Activated naive CD8-positive, alpha-beta T cell treated with anti-CD3 and anti-CD28 coated beads, Interleukin-2, amount 10 ng/mL, durations not matched to agents 7 days and 5 days (primary cell): ENCODE data around the gene CBX5. TPM values are rescaled to one million over a fixed set of nuclear protein-coding genes. Genes with fewer than 3 reads are reported as not detected.

ENCODE experiments used
- ATAC-seq: fragments of 150-1000 bp; cut with Tn5 transposase; one replicate; pipeline ENCODE4 v1.10.0; 2021; ENCODE audit warnings: low read depth, moderate library complexity
- POLR2A ChIA-PET: fragments of 350-600 bp; sonication (Branson Sonifier 250); formaldehyde crosslinking; loops from one replicate; lab custom pipeline; 2021; ENCODE audit warnings: antibody characterized with exemption; lab: Charles Lee
- DNase-seq: peaks from one replicate; pipeline ENCODE4 v3.0.0; 2021
- H3K27ac Mint-ChIP-seq: one replicate; pipeline ENCODE4 v1.8.0; 2022; ENCODE audit warnings: mild to moderate bottlenecking, mixed read lengths
- H3K27me3 Mint-ChIP-seq: one replicate; pipeline ENCODE4 v1.8.0; 2022; ENCODE audit warnings: mild to moderate bottlenecking, moderate library complexity, mixed read lengths
- H3K36me3 Mint-ChIP-seq: one replicate; pipeline ENCODE4 v1.8.0; 2021; ENCODE audit warnings: mild to moderate bottlenecking, mixed read lengths
- H3K4me1 Mint-ChIP-seq: one replicate; pipeline ENCODE4 v1.8.0; 2021; ENCODE audit warnings: mixed read lengths
- H3K4me3 Mint-ChIP-seq: one replicate; pipeline ENCODE4 v1.8.0; 2022; ENCODE audit warnings: mild to moderate bottlenecking, moderate library complexity, mixed read lengths
- H3K9me3 Mint-ChIP-seq: one replicate; pipeline ENCODE4 v1.8.0; 2021; ENCODE audit warnings: mixed read lengths
- total RNA-seq, 2 experiments: library from RNA; stranded (reverse); gene quantifications; one replicate each; pipeline ENCODE4 v1.2.3, GENCODE V29; 2021

Gene CBX5
- total RNA-seq, 2 experiments from 2014 or later, result 113 TPM

DNA sequence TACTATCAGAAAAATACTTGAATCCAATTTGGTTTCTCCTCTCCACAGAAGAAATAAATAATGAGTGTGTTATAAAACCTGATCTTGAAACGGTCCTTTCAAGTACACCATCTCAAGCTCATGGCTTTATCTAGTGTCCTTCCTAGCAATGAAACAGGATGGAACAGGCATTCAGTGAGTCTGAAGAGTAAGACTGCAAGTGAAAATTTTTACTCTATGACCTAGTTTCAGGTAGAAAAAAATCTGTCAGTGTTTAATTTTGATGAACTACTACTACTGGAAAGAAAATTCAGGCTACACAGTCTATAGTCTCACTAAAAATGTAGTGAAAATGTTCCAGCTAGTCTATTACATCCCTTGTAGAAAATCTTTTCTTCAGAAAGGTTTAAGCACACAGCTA lies 7.7 kb downstream of the CBX5 start:
- Mint-ChIP-seq H3K27me3 (no peaks in the 10 kb centered on the region), H3K9me3 (no peaks in the 10 kb centered on the region), H3K4me1 (peaks cover 17% of the 10 kb centered on the region), H3K27ac (no peak overlapping the region), H3K4me3 (no peak overlapping the region), H3K36me3 (peaks cover 34% of the 10 kb centered on the region)
- ATAC-seq (no peak), DNase-seq (no peak)
- POLR2A ChIA-PET, result interaction anchor here (0.6 kb wide), 1 partner anchor 19 kb away, joined by 3 read pairs; no protein-coding TSS in a partner anchor

DNA sequence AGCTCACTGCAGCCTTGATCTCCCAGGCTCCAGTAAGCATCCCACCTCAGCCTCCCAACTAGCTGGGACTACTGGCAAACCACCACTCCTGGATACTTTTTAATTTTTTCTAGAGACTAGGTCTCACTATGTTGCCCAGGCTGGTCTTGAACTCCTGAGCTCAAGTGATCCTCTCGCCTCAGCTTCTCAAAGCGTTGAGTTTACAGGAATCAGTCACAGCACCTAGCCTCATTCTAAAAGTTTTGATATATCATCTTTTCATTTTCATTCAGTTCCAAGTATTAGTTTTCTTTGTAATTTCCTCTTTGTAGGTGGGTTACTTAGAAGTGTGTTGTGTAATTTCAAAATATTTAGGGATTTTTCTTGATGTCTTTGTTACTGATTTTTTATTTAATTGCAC lies 9.6 kb downstream of the CBX5 start:
- POLR2A ChIA-PET, result no interaction called here
- Mint-ChIP-seq H3K4me1 (peaks cover 12% of the 10 kb centered on the region), H3K27ac (no peak overlapping the region), H3K36me3 (peaks cover 29% of the 10 kb centered on the region), H3K9me3 (no peaks in the 10 kb centered on the region), H3K4me3 (no peak overlapping the region), H3K27me3 (no peaks in the 10 kb centered on the region)
- DNase-seq (no peak), ATAC-seq (no peak)

DNA sequence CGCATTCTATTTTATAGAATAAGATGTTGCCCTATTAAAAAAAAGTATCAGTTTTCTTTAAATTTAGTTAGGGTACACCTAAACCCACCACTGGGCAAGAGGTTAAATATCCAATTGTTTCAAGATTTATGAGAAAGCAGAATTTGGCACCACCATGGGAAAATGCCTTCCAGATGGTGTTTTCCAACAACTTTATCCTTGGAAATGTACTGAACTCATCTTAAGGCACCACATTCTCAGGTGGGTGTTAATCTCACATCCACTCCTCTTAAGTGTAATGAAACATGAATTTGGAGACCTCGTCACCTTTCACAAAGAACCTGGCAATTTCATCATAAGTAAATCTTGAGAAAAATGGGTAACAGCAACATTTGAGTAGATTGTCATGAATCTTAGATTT lies 13.1 kb downstream of the CBX5 start:
- no peak for DNase-seq
- Mint-ChIP-seq H3K36me3 (peaks cover 14% of the 10 kb centered on the region), H3K4me3 (no peak overlapping the region), H3K4me1 (peaks cover 7% of the 10 kb centered on the region), H3K9me3 (no peaks in the 10 kb centered on the region), H3K27ac (no peak overlapping the region), H3K27me3 (no peaks in the 10 kb centered on the region)
- ATAC-seq, result no peak
- POLR2A ChIA-PET, result no interaction called here

DNA sequence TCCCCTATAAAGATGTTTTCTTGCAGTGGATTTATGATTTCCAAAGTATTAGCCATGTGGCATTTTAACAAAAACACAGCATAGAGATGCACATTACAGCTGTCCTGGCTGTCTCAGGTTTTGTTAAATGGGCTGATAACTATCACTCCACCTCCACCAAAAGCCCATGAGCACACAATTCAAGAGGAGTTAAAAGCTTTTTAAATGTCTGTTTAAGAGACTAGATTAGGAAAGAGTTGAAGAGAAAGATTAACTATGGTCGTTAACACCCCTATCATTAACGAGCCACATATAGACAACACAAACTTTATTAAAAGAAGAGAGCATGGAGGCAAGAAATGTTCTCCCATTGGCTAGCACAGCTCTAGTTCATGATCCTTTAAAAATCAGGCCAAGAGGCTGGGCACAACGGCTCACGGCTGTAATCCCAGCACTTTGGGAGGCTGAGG lies 14.5 kb downstream of the CBX5 start:
- POLR2A ChIA-PET, result interaction anchor here (1.0 to 1.4 kb wide), 2 partner anchors 14 to 28 kb away, joined by 3 to 4 read pairs; partner anchors contain the start of genes CBX5 and HNRNPA1
- H3K27me3 Mint-ChIP-seq, result no peaks in the 10 kb centered on the region
- H3K9me3 Mint-ChIP-seq, result no peaks in the 10 kb centered on the region
- no peak for DNase-seq
- no peak for ATAC-seq
- H3K4me3 Mint-ChIP-seq, result no peak overlapping the region
- H3K36me3 Mint-ChIP-seq, result peaks cover 12% of the 10 kb centered on the region
- no peak overlapping the region for H3K27ac Mint-ChIP-seq
- peaks cover 10% of the 10 kb centered on the region for H3K4me1 Mint-ChIP-seq

DNA sequence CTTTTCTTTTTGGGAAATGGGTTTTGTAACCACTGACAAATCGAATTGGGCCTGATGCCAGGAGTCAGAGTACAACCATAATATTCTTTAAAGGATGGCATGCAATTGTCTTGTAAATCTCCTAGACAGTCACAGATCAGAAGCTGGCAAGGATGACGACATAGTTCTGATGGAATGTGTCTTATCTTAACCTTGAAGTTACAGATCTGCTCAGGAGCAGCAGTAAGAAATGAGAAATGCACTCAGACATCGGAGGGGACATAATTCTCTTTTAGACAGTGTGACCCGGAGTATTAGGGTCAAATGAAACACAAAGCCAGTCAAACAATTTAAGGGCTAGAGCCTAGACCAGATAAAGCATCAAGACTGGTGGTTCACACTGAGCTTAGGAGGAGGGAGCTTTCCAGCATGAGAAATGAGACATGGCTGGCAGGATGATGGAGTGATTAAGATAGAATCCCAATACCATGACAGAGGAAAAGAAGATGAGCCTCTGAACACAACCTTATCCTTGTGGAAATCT lies 17.5 kb downstream of the CBX5 start:
- POLR2A ChIA-PET, result no interaction called here
- no peaks in the 10 kb centered on the region for H3K27me3 Mint-ChIP-seq
- H3K9me3 Mint-ChIP-seq, result no peaks in the 10 kb centered on the region
- no peak for ATAC-seq
- H3K27ac Mint-ChIP-seq, result no peak overlapping the region
- H3K4me1 Mint-ChIP-seq, result peaks cover 27% of the 10 kb centered on the region
- peaks cover 12% of the 10 kb centered on the region for H3K36me3 Mint-ChIP-seq
- DNase-seq, result no peak
- no peak overlapping the region for H3K4me3 Mint-ChIP-seq

DNA sequence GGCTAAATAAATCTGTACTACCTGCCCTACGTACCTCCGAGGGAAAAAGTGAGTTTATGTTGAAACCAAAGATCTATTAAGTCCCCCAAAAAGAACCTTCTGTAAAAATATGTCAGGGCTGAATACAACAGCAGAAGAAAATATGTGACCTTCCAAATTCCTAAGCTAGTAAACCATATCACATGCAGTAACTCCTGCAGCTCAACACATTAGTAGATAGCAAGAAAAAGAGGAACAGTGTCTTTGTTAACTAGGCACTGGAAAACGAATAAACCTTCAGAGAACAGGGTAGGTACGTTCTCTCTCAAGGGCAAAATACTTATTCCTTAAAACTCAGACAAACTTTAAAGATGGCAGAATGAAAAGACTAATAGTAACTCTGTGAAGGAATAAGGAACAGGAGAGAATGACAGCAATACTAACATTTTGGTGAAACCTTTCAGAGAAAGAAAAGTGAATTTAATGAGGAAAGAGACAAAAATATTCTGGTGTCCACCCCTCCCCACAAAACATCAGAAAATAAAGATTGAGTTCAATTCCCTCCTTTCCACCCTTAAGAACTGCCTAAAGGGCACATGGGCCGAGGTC lies 18.0 kb downstream of the CBX5 start:
- H3K4me1 Mint-ChIP-seq, result peaks cover 27% of the 10 kb centered on the region

DNA sequence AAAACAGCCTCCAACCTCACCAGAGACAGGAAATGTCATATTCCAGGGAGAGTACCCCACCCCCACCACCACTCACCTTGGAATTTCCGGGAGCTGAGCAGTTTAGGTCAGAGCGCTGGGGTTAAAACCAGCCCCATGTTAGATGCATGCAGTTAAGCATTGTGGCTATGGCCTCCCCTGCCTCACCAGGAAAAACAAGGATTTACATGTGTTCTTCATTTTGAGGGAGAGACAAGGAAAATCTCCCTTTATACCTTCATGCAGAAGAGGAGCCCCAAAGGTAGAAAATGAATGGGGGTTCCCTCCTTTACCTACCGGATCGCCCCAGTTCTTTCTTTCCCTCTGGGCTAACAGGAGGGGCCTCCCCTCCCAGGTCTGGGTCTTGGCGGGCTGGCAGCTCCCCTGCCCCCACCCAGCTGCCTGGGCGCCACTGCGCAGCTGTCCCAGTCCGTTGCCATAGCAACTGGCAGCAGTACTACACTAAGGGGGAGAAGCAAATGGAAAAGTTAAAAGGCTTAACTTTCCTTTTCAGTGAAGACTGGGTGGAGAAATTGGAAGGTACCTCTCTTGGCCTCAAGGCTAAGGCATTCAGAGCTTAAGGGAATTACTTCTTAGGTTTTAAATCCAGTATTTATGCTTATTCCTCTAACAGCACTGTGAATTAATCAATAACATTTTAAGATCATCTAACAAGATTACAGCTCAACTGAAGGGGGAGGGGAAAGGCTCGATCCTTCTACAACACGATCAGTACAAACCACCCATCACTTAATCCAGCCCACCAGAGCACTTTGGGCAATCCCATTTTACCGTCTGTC lies 20.5 kb downstream of the CBX5 start:
- ATAC-seq (peak; percentile 66), DNase-seq (peak; percentile 49)
- peaks cover 20% of the 10 kb centered on the region for H3K36me3 Mint-ChIP-seq
- POLR2A ChIA-PET, result interaction anchor here (0.7 to 2.0 kb wide), 4 partner anchors 18 to 712 kb away, joined by 3 to 9 read pairs (median 4); partner anchors contain the start of genes CBX5 and HNRNPA1
- peak overlapping the region; percentile 37 for H3K27ac Mint-ChIP-seq
- H3K27me3 Mint-ChIP-seq, result no peaks in the 10 kb centered on the region
- H3K4me3 Mint-ChIP-seq, result peak overlapping the region; percentile 66
- peaks cover 27% of the 10 kb centered on the region for H3K4me1 Mint-ChIP-seq
- H3K9me3 Mint-ChIP-seq, result no peaks in the 10 kb centered on the region

More for the DNA sequence above, 18.0 kb downstream of the CBX5 start:
- no peak overlapping the region for H3K4me3 Mint-ChIP-seq
- H3K36me3 Mint-ChIP-seq, result peaks cover 12% of the 10 kb centered on the region
- H3K9me3 Mint-ChIP-seq, result no peaks in the 10 kb centered on the region
- H3K27ac Mint-ChIP-seq, result no peak overlapping the region
- POLR2A ChIA-PET, result interaction anchor here (0.6 kb wide), 1 partner anchor 97 kb away, joined by 4 read pairs; no protein-coding TSS in a partner anchor
- DNase-seq (no peak), ATAC-seq (no peak)
- no peaks in the 10 kb centered on the region for H3K27me3 Mint-ChIP-seq

DNA sequence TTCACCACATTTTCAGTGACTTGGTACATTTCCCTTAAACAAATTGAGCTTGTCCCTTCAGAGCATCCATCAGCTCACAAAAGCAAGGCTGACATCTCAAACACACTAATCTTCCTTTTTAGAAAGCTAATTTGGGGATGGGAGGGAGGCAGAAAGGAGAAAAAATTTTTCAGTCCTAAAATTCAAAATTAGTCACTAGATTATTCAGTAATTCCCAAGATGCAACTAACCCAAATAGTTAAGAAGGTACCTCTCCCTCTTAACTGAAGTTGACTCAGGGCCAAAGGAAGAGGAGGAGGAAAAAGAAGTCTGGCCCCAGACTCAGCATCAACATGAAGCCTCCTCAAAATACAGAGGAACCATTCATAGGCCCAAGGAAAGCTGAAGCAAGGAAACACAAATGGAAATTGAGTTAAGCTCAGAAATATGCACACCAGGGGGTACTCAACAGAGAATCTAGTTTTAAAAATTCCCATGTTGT lies 21.7 kb downstream of the CBX5 start:
- Mint-ChIP-seq H3K27ac (no peak overlapping the region), H3K36me3 (peaks cover 20% of the 10 kb centered on the region), H3K4me1 (peaks cover 27% of the 10 kb centered on the region), H3K4me3 (no peak overlapping the region), H3K27me3 (no peaks in the 10 kb centered on the region), H3K9me3 (no peaks in the 10 kb centered on the region)
- no peak for DNase-seq
- ATAC-seq, result no peak
- POLR2A ChIA-PET, result interaction anchor here (1.6 to 2.0 kb wide), 2 partner anchors 17 to 22 kb away, joined by 3 to 9 read pairs; partner anchors contain the start of genes CBX5 and HNRNPA1

DNA sequence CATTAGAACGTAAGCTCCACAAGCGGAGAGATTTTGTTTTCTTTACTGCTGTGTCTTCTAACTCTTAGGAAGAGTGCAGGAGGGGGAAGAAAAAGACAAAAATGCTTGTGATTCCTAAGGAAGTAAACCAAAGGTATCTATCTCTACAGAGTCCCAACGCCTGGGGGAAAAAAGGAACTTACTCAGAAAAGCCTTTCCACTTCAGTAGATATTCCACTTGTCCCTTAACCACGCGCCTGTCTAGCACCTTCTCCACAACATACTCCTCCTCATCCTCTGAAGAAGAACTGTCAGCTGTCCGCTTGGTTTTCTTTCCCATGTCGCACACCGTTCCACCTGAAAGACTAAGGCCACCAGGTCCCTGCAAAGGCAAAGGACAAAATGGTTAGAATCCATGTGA lies 22.6 kb downstream of the CBX5 start:
- Mint-ChIP-seq H3K4me3 (no peak overlapping the region), H3K36me3 (peaks cover 20% of the 10 kb centered on the region), H3K27me3 (no peaks in the 10 kb centered on the region), H3K4me1 (peaks cover 27% of the 10 kb centered on the region), H3K27ac (no peak overlapping the region), H3K9me3 (no peaks in the 10 kb centered on the region)
- DNase-seq, result no peak
- POLR2A ChIA-PET, result no interaction called here
- no peak for ATAC-seq

DNA sequence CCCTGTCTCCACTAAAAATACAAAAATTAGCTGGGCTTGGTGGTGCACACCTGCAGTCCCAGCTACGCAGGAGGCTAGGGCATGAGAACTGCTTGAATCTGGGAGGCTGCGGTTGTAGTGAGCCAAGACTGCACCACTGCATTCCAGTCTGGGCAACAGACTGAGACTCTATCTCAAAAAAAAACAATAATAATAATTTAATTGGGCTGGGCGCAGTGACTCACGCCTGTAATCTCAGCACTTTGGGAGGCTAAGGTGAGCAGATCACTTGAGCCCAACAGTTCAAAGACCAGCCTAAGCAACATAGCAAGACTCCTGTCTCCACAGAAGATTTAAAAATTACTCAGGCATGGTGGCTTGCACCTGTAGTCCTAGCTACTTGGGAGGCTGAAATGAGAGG lies 26.7 kb downstream of the CBX5 start:
- H3K27ac Mint-ChIP-seq, result no peak overlapping the region
- ATAC-seq (no peak), DNase-seq (no peak)
- H3K9me3 Mint-ChIP-seq, result no peaks in the 10 kb centered on the region
- H3K4me3 Mint-ChIP-seq, result no peak overlapping the region
- POLR2A ChIA-PET, result interaction anchor here (1.2 kb wide), 1 partner anchor 28 kb away, joined by 7 read pairs; no protein-coding TSS in a partner anchor
- no peaks in the 10 kb centered on the region for H3K27me3 Mint-ChIP-seq
- H3K36me3 Mint-ChIP-seq, result peaks cover 39% of the 10 kb centered on the region
- peaks cover 6% of the 10 kb centered on the region for H3K4me1 Mint-ChIP-seq

DNA sequence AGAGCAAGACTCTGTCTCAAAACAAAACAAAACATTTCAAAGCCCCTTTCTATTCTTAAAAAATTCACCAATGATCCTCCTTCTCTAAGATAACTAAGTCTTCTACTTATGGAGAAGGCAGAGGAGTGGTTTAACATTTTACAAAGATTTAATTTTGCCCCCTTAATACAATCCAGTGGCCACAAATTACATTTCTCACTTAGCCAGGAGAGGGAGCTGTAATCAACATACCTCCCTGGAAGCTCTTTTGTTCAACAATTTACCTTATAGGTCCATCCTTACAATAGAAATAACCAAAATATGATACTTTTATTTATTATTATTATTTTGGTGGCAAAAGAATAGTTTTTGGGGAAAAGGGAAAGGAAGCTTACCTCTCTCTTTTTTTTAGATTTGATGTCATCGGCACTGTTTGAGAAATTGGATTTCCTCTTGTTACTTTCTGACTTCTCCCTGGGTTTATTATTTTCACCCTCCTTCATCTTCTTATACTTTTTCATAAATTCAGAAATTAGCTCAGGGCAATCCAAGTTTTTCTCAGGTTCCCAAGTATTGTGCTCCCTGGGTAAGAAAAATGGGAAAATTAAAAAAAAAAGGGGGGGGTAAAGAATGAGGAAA lies 28.1 kb downstream of the CBX5 start:
- Mint-ChIP-seq H3K4me3 (no peak overlapping the region), H3K9me3 (no peaks in the 10 kb centered on the region), H3K4me1 (peaks cover 6% of the 10 kb centered on the region), H3K36me3 (peaks cover 37% of the 10 kb centered on the region), H3K27ac (no peak overlapping the region), H3K27me3 (no peaks in the 10 kb centered on the region)
- POLR2A ChIA-PET, result interaction anchor here (0.6 to 1.1 kb wide), 5 partner anchors 10 to 215 kb away, joined by 3 to 7 read pairs (median 3); partner anchors contain the start of gene CBX5
- ATAC-seq, result peak; percentile 68
- no peak for DNase-seq

DNA sequence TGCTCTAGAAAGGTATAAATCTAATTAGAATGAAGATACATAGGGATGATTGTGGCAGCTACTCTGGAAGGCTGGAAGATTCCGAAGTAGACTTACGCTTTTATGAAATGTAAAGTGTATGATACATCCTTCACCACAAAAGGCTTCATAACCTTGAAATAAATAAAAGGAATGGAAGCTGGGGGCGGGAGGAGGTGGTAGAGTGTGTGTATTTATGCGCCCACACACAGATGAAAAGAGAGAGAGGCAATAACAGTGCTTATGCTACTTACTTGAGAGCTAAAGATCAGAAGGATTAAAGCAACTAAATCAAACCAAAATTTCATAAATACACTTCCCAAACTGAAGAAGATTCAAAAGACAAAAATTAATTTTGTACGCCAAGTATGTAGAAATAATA lies 30.4 kb downstream of the CBX5 start:
- Mint-ChIP-seq H3K36me3 (peaks cover 29% of the 10 kb centered on the region), H3K27me3 (no peaks in the 10 kb centered on the region), H3K4me1 (peaks cover 3% of the 10 kb centered on the region), H3K27ac (no peak overlapping the region), H3K4me3 (no peak overlapping the region), H3K9me3 (no peaks in the 10 kb centered on the region)
- POLR2A ChIA-PET, result interaction anchor here (0.7 kb wide), 1 partner anchor 1690 kb away, joined by 3 read pairs; no protein-coding TSS in a partner anchor
- no peak for DNase-seq
- ATAC-seq, result no peak
